K562 (cell line): ENCODE data around the gene PTRHD1. TPM values are rescaled to one million over a fixed set of nuclear protein-coding genes. Genes with fewer than 3 reads are reported as not detected.
A peak's percentile ranks its signal among the peaks of the same experiment; 100 is the strongest.

Experiments used
- ETV6 ChIP-seq, 3 experiments: fragments of 150-350 bp in 1 of 3; sonication (generic) in 1 of 3; formaldehyde crosslinking in 1 of 3; IDR thresholded peaks; 2 replicates each; pipeline versions ENCODE4 v1.6.1 to v1.8.0; 2014 to 2022; ENCODE audit warnings: borderline replicate concordance in 2 of 3, low read depth in 2 of 3, antibody characterized with exemption in 1 of 3, low read length in 1 of 3, mild to moderate bottlenecking in 1 of 3, missing genetic modification reagents in 1 of 3
- FOXK2 ChIP-seq, 2 experiments: fragments of 450-650 bp; IDR thresholded peaks in 1 of 2; conservative IDR thresholded peaks in 1 of 2; 2 replicates each; pipeline ENCODE4 v1.6.1; 2016; ENCODE audit warnings: low read depth in 2 of 2, mild to moderate bottlenecking in 1 of 2
- HMBOX1 ChIP-seq: sonication (generic); IDR thresholded peaks from 2 replicates; pipeline ENCODE4 v1.6.1; 2016
- HMG20B ChIP-seq: fragments of 250-450 bp; sonication (Bioruptor Pico); IDR thresholded peaks from 2 replicates; pipeline ENCODE4 v1.5.0; 2021; ENCODE audit warnings: mild to moderate bottlenecking
- MAFK ChIP-seq: IDR thresholded peaks from 2 replicates; pipeline ENCODE4 v1.6.1; 2011; ENCODE audit warnings: low read length, improper control_type of control experiment
- NFXL1 ChIP-seq: fragments of 450-650 bp; formaldehyde crosslinking; IDR thresholded peaks from 2 replicates; pipeline ENCODE4 v1.4.0; 2021; ENCODE audit warnings: mild to moderate bottlenecking
- NR1H2 ChIP-seq: sonication (generic); formaldehyde crosslinking; IDR thresholded peaks from 2 replicates; pipeline ENCODE4 v1.4.0; 2020; ENCODE audit warnings: mild to moderate bottlenecking, missing genetic modification reagents
- PBX2 ChIP-seq, 2 experiments: IDR thresholded peaks in 1 of 2; conservative IDR thresholded peaks in 1 of 2; 2 replicates each; pipeline ENCODE4 v1.6.1; 2016; ENCODE audit warnings: low read depth in 2 of 2, mild to moderate bottlenecking in 1 of 2, missing compliant biosample characterization in 1 of 2, missing genetic modification characterization in 1 of 2, moderate library complexity in 1 of 2
- ZNF23 ChIP-seq: fragments of 250-450 bp; sonication (Bioruptor Pico); IDR thresholded peaks from 2 replicates; pipeline ENCODE4 v1.4.0; 2020; ENCODE audit warnings: mild to moderate bottlenecking
- ZNF274 ChIP-seq: IDR thresholded peaks from 2 replicates; pipeline ENCODE4 v1.6.1; 2011; ENCODE audit warnings: low read depth, mild to moderate bottlenecking, low read length, moderate library complexity, borderline replicate concordance
- ZNF277 ChIP-seq: fragments of 250-450 bp; sonication (Bioruptor Pico); IDR thresholded peaks from 2 replicates; pipeline ENCODE4 v1.8.0; 2022; ENCODE audit warnings: inconsistent platforms, mild to moderate bottlenecking, moderate library complexity, borderline replicate concordance
- ZNF57 ChIP-seq: fragments of 450-650 bp; formaldehyde crosslinking; IDR thresholded peaks from 2 replicates; pipeline ENCODE4 v1.4.0; 2020; ENCODE audit warnings: mild to moderate bottlenecking, moderate library complexity
- polyA plus RNA-seq, 8 experiments: library from polyadenylated mRNA; depleted of rRNA in 4 of 8; stranded (reverse) in 5 of 8; unstranded in 3 of 8; fragments of >200 nt; fragmentation: Nextera tagmentation in 2 of 8; fragmentation: Illumina TruSeq in 1 of 8; extraction: Ambion mirVana in 2 of 8; extraction: Trizol in 1 of 8; gene quantifications; 2 replicates each; pipeline versions ENCODE4 v1.2.1 to v1.2.3, GENCODE V29; 2011 to 2014; ENCODE audit warnings: inconsistent platforms in 1 of 8, missing spikeins in 1 of 8
- total RNA-seq, 7 experiments: library from RNA; depleted of rRNA in 6 of 7; stranded (reverse); fragments of >200 nt in 6 of 7; fragmentation: Illumina TruSeq in 2 of 7; extraction: Trizol in 2 of 7; gene quantifications; 2 replicates each; pipeline versions ENCODE4 v1.2.1 to v1.2.3, GENCODE V29; 2011 to 2021; ENCODE audit warnings: low replicate concordance in 1 of 7

PTRHD1 gene
- total and polyA plus RNA-seq, 9 of the 15 experiments (the other 6 are each of a cell fraction or from before 2014, with no cell fraction given) = 15.8 to 83.2 (median 46.6) TPM

- TF ChIP-seq ZNF277 = no peak
- TF ChIP-seq FOXK2 (conservative IDR thresholded peaks at IDR 0.05 in 1 of 2, IDR thresholded peaks at IDR 0.05 in 1 of 2; ENCODE audit: low read depth in 2 of 2) = peak in 1 of 2 experiments; percentile 18; a peak in 1 of 4 replicates
- no peak for TF ChIP-seq ZNF57 (CRISPR knock-in tag)
- no peak for TF ChIP-seq ZNF274
- TF ChIP-seq PBX2 (CRISPR knock-in tag; IDR thresholded peaks at IDR 0.05; ENCODE audit: low read depth) = no peak
- peak; percentile 79 for TF ChIP-seq PBX2 (tag; conservative IDR thresholded peaks at IDR 0.05; ENCODE audit: low read depth)
- TF ChIP-seq ZNF23 (CRISPR knock-in tag) = no peak
- peak; percentile 68; the same call in 1 of the 2 replicates for TF ChIP-seq MAFK
- TF ChIP-seq NR1H2 = no peak
- TF ChIP-seq ETV6 (IDR thresholded peaks at IDR 0.05; ENCODE audit: borderline replicate concordance in 1 of 2, low read depth in 2 of 2, low read length in 1 of 2) = no peak
- TF ChIP-seq ETV6 (CRISPR knock-in tag; IDR thresholded peaks at IDR 0.05; ENCODE audit: borderline replicate concordance) = no peak
- TF ChIP-seq NFXL1 (CRISPR knock-in tag) = no peak
- TF ChIP-seq HMG20B = no peak
- peak; percentile 36; the same call in 1 of the 2 replicates for TF ChIP-seq HMBOX1
These were observed 23.7 kb upstream of the PTRHD1 start (continued) for GRCh38 chr2:24816884-24817283.
